ENCODE data around the gene DDX1.
"Not testable (repeated sequence)": the region's sequence is repeated elsewhere in the genome, so short reads cannot be mapped to it uniquely, and the experiment has no call there.

The DDX1 gene

GRCh38 chr2:15677141-15677843 is 85.6 kb downstream of the DDX1 start:
- no peak for DNase-seq
- ATAC-seq: no peak

- no peak for DNase-seq
- ATAC-seq: no peak
Observed at GRCh38 chr2:15678346-15678745, 86.7 kb downstream of the DDX1 start.

- no peak for ATAC-seq
- no peak for DNase-seq
Observed at GRCh38 chr2:15678909-15679308, 87.2 kb downstream of the DDX1 start.

GRCh38 chr2:15679386-15679924 is 87.8 kb downstream of the DDX1 start:
- DNase-seq: no peak
- ATAC-seq: no peak

GRCh38 chr2:15680132-15680531 is 88.5 kb downstream of the DDX1 start:
- not testable (repeated sequence) for ATAC-seq, DNase-seq
